B cell (primary cell): Measurements from ENCODE around the gene LDB1.

Source experiments
- EZH2 ChIP-seq: IDR thresholded peaks from 2 replicates; pipeline ENCODE4 v1.6.1; 2012; ENCODE audit warnings: borderline replicate concordance, low read depth, mild to moderate bottlenecking, moderate library complexity, low read length; ENCODE audit not compliant: insufficient read depth, poor library complexity, severe bottlenecking
- TF ChIP-seq, protein P1 (sequence below): fragments of 200-600 bp; IDR thresholded peaks from one replicate; pipeline ENCODE4 v1.8.0; 2022; ENCODE audit warnings: antibody characterized with exemption, mild to moderate bottlenecking

DNA sequence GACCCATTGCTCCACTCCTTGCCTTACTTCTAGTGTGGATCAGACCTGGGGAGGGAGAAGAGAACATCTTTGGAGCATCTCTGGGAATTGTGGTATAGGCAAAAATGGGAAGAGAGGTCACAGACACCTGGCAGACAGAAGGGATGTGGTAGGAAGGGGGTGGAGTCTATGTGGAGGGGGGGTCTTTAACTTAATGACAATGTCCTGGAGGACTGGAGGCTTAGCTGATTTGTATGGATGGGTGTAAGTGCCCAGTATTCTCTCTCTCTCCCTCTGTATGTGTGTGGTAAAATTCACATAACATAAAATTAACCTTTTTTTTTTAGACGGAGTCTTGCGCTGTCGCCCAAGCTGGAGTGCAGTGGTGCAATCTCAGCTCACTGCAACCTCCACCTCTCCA, 3.1 kb upstream of the LDB1 start:
- TF ChIP-seq, protein P1, sequence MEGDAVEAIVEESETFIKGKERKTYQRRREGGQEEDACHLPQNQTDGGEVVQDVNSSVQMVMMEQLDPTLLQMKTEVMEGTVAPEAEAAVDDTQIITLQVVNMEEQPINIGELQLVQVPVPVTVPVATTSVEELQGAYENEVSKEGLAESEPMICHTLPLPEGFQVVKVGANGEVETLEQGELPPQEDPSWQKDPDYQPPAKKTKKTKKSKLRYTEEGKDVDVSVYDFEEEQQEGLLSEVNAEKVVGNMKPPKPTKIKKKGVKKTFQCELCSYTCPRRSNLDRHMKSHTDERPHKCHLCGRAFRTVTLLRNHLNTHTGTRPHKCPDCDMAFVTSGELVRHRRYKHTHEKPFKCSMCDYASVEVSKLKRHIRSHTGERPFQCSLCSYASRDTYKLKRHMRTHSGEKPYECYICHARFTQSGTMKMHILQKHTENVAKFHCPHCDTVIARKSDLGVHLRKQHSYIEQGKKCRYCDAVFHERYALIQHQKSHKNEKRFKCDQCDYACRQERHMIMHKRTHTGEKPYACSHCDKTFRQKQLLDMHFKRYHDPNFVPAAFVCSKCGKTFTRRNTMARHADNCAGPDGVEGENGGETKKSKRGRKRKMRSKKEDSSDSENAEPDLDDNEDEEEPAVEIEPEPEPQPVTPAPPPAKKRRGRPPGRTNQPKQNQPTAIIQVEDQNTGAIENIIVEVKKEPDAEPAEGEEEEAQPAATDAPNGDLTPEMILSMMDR: no peak
- TF ChIP-seq EZH2: no peak
